ENCODE results near the gene LYPLA2. TPM values are rescaled to one million over a fixed set of nuclear protein-coding genes. Genes with fewer than 3 reads are reported as not detected.
A peak's percentile ranks its signal among the peaks of the same experiment; 100 is the strongest.

LYPLA2 gene
- total and polyA plus RNA-seq, 2 of the 8 experiments (the other 6 are each of a cell fraction or from before 2014, with no cell fraction given) = 138 to 211 TPM

DNA sequence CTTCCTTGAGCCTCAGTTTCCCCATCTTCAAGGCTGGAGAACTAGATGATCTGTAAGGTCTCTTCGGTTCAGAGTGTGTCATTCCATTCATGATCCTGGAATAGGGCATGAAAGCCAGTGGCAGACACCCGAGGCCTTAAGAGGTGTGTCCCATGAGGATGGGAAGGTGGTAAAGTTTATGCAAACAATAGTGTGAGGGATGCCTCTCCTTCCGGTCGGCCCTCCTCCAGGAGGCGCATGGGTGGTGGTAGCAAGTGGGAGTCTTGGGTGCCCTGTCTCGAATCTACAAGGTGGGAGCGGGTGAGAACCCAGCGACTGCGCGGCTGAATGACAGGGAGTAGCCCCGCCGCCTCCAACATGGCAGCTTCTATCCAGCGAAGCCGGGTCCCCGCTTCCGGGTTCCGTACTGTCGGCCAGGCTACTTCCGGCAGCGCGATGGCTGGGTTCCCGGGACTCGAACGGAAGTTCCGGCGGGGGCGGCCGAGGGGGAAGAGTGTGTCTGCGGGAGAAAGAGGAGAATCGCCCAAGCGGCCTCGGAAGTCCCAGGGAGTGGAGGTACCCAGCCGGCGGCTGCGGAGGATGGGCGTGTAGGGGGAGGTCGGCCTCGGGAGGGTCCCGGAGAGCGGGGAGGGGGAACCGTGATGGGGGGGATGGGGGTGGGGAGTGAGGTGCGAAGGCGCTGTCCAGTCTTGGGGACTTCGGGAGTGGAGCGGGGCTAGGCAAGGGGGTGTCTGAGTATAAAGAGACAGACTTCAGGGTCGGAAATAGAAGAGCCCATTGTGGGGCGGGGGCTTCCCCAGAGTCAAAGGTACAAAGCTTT, at the start of gene LYPLA2 (continued):
- TF ChIP-seq NANOG (IDR thresholded peaks at IDR 0.05; ENCODE audit: insufficient read depth, low read depth, low read length, poor library complexity, severe bottlenecking) = no peak
- TF ChIP-seq RAD21 (IDR thresholded peaks at IDR 0.05 in 1 of 2, conservative IDR thresholded peaks at IDR 0.05 in 1 of 2; ENCODE audit: low read depth in 2 of 2, low read length in 2 of 2) = no peak
- TF ChIP-seq POU5F1 (IDR thresholded peaks at IDR 0.05; ENCODE audit: low read depth, low read length) = no peak
- no peak for TF ChIP-seq CHD1 (IDR thresholded peaks at IDR 0.05; ENCODE audit: low read depth, low read length)
- TF ChIP-seq GTF2F1 (IDR thresholded peaks at IDR 0.05; ENCODE audit: borderline replicate concordance, low read depth, low read length) = peak; percentile 80
- TF ChIP-seq USF2 (IDR thresholded peaks at IDR 0.05; ENCODE audit: low read length) = no peak
- TF ChIP-seq HDAC6 (IDR thresholded peaks at IDR 0.05; ENCODE audit: low read depth, low read length) = no peak
- TF ChIP-seq SP4 (IDR thresholded peaks at IDR 0.05; ENCODE audit: low read length) = no peak
- TF ChIP-seq, protein P1, sequence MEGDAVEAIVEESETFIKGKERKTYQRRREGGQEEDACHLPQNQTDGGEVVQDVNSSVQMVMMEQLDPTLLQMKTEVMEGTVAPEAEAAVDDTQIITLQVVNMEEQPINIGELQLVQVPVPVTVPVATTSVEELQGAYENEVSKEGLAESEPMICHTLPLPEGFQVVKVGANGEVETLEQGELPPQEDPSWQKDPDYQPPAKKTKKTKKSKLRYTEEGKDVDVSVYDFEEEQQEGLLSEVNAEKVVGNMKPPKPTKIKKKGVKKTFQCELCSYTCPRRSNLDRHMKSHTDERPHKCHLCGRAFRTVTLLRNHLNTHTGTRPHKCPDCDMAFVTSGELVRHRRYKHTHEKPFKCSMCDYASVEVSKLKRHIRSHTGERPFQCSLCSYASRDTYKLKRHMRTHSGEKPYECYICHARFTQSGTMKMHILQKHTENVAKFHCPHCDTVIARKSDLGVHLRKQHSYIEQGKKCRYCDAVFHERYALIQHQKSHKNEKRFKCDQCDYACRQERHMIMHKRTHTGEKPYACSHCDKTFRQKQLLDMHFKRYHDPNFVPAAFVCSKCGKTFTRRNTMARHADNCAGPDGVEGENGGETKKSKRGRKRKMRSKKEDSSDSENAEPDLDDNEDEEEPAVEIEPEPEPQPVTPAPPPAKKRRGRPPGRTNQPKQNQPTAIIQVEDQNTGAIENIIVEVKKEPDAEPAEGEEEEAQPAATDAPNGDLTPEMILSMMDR (IDR thresholded peaks at IDR 0.05; ENCODE audit: control extremely low read depth in 1 of 3, insufficient read depth in 1 of 3, low read depth in 1 of 3, low read length in 3 of 3) = 0 out of 4 replicates have a peak, but pooled peaks of 1 of the 3 experiments have one; percentile 26
- TF ChIP-seq SAP30 (IDR thresholded peaks at IDR 0.05; ENCODE audit: insufficient read depth, insufficient replicate concordance, low read length) = peak; percentile 82
- TF ChIP-seq SIX5 (IDR thresholded peaks at IDR 0.05; ENCODE audit: low read depth, low read length) = no peak
- 0 out of 2 replicates have a peak, but pooled peaks have one; percentile 20 for TF ChIP-seq POLR2AphosphoS5 (IDR thresholded peaks at IDR 0.05; ENCODE audit: low read depth, low read length)
- no peak for TF ChIP-seq CTBP2 (IDR thresholded peaks at IDR 0.05; ENCODE audit: borderline replicate concordance, insufficient read depth, insufficient read length, low read length)
- no peak for TF ChIP-seq SP2 (IDR thresholded peaks at IDR 0.05; ENCODE audit: low read length)
- peak; percentile 42 for TF ChIP-seq KDM4A (IDR thresholded peaks at IDR 0.05; ENCODE audit: low read depth, low read length, severe bottlenecking)
- no peak; the same call in 1 of the 2 replicates for TF ChIP-seq PHF8 (conservative IDR thresholded peaks at IDR 0.05; ENCODE audit: low read depth, low read length)
- no peak for TF ChIP-seq SRF (IDR thresholded peaks at IDR 0.05; ENCODE audit: low read depth, low read length)
- TF ChIP-seq YY1 (IDR thresholded peaks at IDR 0.05; ENCODE audit: low read depth, low read length) = peak; percentile 95
- no peak for TF ChIP-seq SUZ12 (IDR thresholded peaks at IDR 0.05; ENCODE audit: low read length)
- no peak for TF ChIP-seq BACH1 (IDR thresholded peaks at IDR 0.05; ENCODE audit: low read length)

All from H1 (cell line).